Measurements from ENCODE around the gene KRTAP16-1.

Gene KRTAP16-1

GRCh38 chr17:41328207-41328606 lies 19.1 kb upstream of the KRTAP16-1 start:
- DNase-seq = no peak

GRCh38 chr17:41327411-41328120 lies 18.5 kb upstream of the KRTAP16-1 start:
- DNase-seq = no peak

GRCh38 chr17:41326173-41327145 lies 17.4 kb upstream of the KRTAP16-1 start:
- DNase-seq = no peak

- no peak for DNase-seq
Observed at GRCh38 chr17:41325611-41326010, 16.5 kb upstream of the KRTAP16-1 start.

- no peak for DNase-seq
Observed at GRCh38 chr17:41325126-41325525, 16.0 kb upstream of the KRTAP16-1 start.

- no peak for DNase-seq
Observed at GRCh38 chr17:41324180-41325075, 15.3 kb upstream of the KRTAP16-1 start.

GRCh38 chr17:41322903-41323895 lies 14.1 kb upstream of the KRTAP16-1 start:
- DNase-seq = no peak

GRCh38 chr17:41322094-41322902 lies 13.2 kb upstream of the KRTAP16-1 start:
- peak in 1 of 2 experiments; percentile 24 for DNase-seq

GRCh38 chr17:41318231-41318630 lies 9.1 kb upstream of the KRTAP16-1 start:
- DNase-seq = no peak

- DNase-seq = no peak
Observed at GRCh38 chr17:41315814-41316445, 6.8 kb upstream of the KRTAP16-1 start.

- DNase-seq = no peak
Observed at GRCh38 chr17:41315204-41315794, 6.2 kb upstream of the KRTAP16-1 start, which contains the start of gene KRTAP17-1. KRTAP17-1 (minus strand) TSS chr17:41315710; CDS start chr17:41315650, 60 bp downstream.

- no peak for DNase-seq
Observed at GRCh38 chr17:41311111-41311510, 2.0 kb upstream of the KRTAP16-1 start.

- peak; percentile 40 to 81 for DNase-seq
Observed at GRCh38 chr17:41308251-41308917, 725 bp downstream of the KRTAP16-1 start.

- peak; percentile 55 to 76 for DNase-seq
Observed at GRCh38 chr17:41307647-41308046, 1.5 kb downstream of the KRTAP16-1 start.

- DNase-seq = no peak
Observed at GRCh38 chr17:41304091-41304490, 5.0 kb downstream of the KRTAP16-1 start.

- DNase-seq = no peak
Observed at GRCh38 chr17:41302981-41303380, 6.1 kb downstream of the KRTAP16-1 start.

- DNase-seq = peak; percentile 59 to 84
Observed at GRCh38 chr17:41301916-41302901, 6.9 kb downstream of the KRTAP16-1 start, which contains the start of gene KRTAP29-1. KRTAP29-1 (minus strand) TSS chr17:41302851; CDS start chr17:41302851, 0 bp downstream.
